NCI-H2227 treated with DMSO at 0.1 percent for 48 hours (cell line): Measurements from ENCODE around the gene PSMC5.
A peak's percentile ranks its signal among the peaks of the same experiment; 100 is the strongest.
"Not testable (repeated sequence)": the region's sequence is repeated elsewhere in the genome, so short reads cannot be mapped to it uniquely, and the experiment has no call there.

Experiments used
- DNase-seq: peaks from one replicate; lab custom pipeline; 2025; lab: John Stamatoyannopoulos, UW

Gene PSMC5

GRCh38 chr17:63827002-63827800, at the start of gene PSMC5, which contains the start of gene FTSJ3:
Gene PSMC5 (plus strand): TSS chr17:63827431. CDS start chr17:63827491, 60 bp downstream.
Gene FTSJ3 (minus strand): TSS chr17:63827663. CDS start chr17:63826902, 761 bp downstream.
- DNase-seq = peak; percentile 99

- no peak for DNase-seq
Observed at GRCh38 chr17:63780507-63780906, 46.7 kb upstream of the PSMC5 start.

DNA sequence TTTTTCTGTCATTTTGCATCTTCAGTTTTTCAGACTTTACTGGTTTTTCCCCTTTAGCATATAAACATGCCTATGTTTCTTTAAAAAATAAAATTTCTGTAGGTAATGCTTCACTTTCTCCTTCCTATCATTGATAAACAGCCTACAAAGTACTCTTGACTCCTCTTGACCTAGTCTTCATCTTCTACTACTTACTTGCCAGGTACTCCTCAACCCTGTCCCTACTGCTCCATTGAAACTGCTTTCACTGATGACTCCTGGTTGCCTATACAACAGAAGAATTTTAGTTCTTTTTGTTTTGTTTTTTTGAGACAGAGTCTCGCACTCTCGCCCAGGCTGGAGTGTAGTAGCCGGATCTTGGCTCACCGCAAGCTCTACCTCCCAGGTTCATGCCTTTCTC, 46.3 kb upstream of the PSMC5 start:
- no peak for DNase-seq

DNA sequence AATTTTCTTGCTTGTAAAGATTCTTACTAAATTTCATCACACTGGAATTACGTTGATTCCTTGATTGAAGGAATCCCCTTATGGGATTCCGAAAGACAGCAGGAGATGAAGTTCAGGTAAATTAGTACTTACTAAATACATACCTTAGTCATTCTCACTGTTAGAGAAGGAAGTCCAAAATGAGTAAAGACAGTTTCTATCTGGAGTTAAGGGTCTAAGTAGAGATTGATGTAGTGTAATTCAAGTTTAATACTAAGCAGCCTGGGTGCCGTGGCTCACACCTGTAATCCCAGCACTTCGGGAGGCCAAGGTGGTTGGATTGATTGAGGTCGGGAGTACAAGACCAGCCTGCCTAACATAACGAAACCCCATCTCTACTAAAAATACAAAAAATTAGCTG, 43.7 kb upstream of the PSMC5 start:
- no peak for DNase-seq

GRCh38 chr17:63785556-63785955, 41.7 kb upstream of the PSMC5 start:
- no peak for DNase-seq

DNA sequence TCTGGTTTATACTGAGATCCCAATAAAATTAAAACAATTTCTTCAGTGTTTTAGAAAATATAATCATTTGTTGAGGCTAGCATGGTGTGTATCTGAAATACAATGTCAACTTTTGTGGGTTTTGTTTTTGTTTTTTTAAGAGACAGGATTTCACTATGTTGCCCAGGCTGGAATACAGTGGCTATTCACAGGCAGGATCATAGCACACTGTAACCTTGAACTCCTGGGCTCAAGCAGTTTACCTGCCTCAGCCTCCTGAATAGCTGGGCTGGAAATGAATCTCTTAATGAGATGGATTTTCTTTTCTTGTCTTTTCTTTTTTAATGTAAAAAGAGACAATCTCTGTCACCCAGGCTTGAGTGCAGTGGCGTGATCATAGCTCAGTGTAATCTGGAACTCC, 41.1 kb upstream of the PSMC5 start:
- DNase-seq = no peak

- DNase-seq = no peak
Observed at GRCh38 chr17:63786971-63787711, 40.1 kb upstream of the PSMC5 start.

DNA sequence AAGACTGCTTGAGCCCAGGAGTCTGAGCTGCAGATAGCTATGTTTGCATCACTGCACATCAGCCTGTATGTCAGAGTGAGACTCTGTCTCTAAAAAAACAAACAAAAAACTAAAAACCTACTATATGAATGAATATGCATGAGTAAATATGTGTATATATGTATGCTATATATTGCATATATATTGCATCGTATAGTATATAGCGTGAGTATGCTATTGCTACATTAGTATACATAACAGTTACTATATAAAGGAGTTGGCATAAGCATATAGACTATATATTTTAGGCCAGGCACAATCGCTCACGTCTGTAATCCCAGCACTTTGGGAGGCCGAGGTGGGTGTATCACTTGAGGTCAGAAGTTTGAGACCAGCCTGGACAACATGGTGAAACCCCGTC, 37.2 kb upstream of the PSMC5 start:
- no peak for DNase-seq

DNA sequence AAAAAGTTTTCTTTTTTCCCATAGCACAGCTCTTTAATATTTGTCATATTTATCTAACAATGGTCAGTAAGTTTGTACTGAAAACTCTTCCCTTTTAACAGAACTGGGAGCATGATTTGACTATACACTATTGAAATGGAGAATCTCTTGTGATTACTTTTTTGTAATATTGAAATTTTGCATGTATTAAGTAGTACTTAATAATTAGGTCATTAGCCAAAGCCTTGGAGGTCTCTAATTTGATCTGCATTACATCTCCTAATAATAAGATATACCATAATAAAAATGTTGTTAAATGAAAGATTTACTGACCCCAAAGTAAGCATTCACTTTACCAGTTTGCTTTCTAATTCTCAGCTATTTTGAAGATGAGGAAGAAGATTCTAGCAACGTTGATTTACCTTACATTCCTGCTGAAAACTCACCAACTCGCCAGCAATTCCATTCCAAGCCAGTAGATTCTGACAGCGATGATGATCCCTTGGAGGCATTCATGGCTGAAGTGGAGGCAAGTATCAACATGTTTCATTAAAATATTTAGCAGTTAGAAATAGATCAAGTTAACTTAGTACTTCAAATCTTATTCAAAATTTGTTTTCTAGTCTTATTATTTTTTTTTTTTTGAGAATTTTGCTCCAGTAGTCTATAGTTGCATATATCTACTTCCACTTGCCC, 35.0 kb upstream of the PSMC5 start:
- no peak for DNase-seq

GRCh38 chr17:63796375-63796774, 30.9 kb upstream of the PSMC5 start:
- not testable (repeated sequence) for DNase-seq

DNA sequence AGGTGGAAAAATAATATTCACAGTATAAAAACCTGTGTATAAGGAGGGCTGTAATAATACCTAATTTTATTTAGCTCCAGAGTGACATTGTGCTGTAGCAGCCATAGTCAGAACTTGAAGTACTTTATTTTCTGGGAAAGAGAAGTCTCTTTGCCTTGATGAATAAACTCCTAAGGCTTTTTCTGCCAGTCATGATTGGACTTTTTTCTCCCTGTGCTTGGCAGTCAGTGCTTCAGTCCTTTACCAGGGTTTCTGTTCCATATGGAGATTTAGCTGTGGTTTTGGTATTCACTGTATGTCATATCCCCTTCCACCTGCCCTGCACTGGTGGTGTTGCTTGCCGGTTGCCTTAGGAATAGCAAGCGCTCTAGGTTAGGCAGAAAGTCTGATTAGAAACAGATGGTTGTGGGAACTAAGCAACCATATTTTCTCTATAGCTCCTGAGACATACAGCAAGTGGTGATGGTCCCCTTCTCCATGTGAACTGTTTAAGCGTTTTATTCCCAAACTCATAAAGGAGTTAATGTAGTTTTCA, 28.6 kb upstream of the PSMC5 start:
- DNase-seq = no peak

DNA sequence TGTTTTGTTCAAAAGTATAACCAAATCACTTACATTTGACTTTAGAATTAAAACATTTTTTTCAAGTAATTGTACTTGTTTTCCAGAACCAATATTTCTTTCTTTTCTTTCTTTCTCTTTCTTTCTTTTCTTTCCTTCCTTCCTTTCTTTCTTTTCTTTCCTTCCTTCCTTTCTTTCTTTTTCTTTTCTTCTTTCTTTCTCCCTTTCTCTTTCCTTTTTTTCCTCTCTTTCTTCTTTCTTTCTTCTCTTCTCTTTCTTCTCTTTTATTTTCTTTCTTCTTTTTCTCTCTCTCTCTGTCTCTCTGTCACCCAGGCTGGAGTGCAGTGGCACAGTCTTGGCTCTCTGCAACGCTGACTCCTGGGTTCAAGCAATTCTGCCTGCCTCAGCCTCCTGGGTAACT, 26.4 kb upstream of the PSMC5 start:
- DNase-seq = no peak

DNA sequence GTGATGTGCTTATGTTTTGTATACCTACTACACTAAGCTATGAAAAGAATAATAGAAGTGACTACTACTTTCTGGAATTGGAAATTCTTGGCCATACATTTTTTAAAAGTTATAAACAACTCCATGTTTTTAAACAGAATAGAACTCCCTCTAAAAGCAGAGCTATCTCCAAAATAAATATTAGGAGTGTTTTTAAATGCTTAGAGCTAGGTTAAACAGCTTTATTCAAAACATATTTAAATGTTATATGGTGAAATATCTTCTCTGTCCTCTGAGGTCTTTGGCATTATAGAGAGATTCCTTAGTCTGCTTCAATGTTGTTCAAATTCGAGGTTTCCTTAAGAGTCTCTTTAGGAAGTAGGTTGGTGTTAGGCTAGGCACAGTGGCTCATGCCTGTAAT, 22.9 kb upstream of the PSMC5 start:
- no peak for DNase-seq

DNA sequence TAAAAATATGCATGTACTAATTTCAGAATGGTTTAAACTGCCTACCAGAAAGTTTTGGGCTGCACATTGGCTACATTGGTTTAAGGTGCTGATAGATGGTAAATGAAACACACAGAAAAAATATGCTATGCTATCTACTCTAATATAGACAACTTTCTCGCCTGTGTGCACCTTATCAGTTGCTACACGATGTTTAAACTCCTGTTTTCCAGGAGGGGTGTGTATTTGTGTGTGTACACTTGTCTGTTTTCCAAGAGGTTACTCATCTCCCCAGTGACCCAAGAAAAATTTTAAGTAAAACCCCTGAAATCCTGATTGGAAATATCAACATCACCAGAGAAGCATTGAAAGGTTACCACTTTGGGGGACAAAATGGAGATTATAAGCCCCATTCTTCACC, 21.6 kb upstream of the PSMC5 start:
- no peak for DNase-seq

DNA sequence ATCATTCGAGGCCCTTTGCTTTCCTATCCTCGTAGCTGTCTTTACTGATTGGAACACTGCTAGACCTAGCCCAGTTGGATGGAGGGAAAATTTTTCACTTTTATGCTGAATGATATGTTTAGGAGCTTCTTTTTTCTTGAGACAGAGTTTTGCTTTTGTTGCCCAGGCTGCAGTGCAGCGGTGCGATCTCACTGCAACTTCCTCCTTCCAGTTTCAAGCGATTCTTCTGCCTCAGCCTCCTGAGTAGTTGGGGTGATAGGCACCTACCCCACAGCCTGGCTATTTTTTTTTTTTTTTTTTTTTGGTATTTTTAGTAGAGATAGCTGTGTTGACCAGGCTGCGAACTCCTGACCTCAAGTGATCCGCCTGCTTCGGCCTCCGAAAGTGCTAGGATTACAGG, 17.3 kb upstream of the PSMC5 start:
- DNase-seq = no peak

DNA sequence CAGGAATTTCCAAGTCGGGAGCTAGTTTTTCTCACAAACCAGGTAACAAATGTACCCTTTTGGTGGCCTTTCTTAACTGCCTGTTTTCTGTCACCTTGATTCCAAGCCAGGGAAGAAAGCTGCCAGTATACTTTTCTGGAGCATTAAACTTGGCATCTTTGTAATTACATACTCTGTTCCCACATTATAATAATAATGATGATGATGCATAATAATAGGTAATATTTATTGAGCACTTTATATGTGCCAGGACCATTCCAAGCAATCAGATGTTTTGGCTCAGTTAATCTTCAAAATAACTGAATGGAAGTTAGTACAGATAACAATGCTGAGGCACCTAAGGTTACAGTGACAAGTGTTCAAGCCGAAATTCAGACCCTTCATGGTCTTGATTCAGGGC, 11.1 kb upstream of the PSMC5 start:
- no peak for DNase-seq

DNA sequence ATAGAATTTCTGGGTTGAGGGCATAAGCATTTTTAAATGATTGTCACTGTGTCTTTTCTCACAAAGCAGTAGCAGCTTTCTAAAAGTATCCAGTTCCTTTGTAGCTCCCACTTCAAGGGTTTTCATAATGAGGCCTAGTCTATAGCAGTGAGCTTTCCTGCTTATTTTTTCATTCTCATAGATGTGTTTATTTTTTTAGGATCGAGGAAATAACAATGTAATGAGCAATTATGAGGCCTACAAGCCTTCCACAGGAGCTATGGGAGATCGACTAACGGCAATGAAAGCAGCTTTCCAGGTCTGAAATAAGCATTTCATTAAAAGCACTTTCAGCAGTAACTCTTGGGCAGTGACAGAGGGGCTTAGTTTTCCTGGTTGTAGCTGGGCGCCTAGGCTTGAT, 10.6 kb upstream of the PSMC5 start:
- DNase-seq = no peak

- DNase-seq = no peak
Observed at GRCh38 chr17:63817736-63818385, 9.4 kb upstream of the PSMC5 start.

DNA sequence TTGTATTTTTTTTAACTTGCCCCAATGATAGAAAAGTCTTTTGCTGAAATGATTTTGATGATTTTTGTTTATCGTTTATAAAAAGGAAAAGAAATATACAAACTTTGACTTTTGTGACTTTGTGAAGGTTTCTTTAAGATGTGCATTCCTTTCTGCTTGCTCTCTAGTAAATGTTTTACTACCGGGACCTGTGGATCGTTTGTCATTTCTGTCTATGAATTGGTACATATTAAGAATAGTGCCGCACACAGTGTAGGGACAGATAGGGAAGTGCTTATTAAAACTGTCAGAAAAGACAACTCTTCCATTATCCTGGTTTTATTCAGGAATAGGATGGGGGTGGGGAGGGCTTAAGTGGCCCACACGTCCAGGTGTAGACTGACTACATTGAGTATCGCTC, 8.1 kb upstream of the PSMC5 start:
- no peak for DNase-seq

GRCh38 chr17:63819585-63820537, 7.4 kb upstream of the PSMC5 start:
- no peak for DNase-seq
